HEK293 (cell line): ENCODE data around the gene PDE4D.

ENCODE experiments used
- CTCF ChIA-PET: fragments of 350-600 bp; formaldehyde crosslinking; extraction: SDS; loops from one replicate; lab custom pipeline; 2021; ENCODE audit warnings: antibody characterized with exemption; lab: Yijun Ruan, JAX
- POLR2A ChIA-PET: fragments of 300-600 bp; formaldehyde crosslinking; extraction: SDS; loops from one replicate; lab custom pipeline; 2020; ENCODE audit warnings: antibody characterized with exemption, inconsistent platforms; lab: Yijun Ruan, JAX
- H3K27ac ChIP-seq: fragments of 200-500 bp; sonication (Bioruptor generic); 2 replicates; pipeline ENCODE4 v1.5.1; 2014; ENCODE audit warnings: low read depth, low read length, control low read depth, inconsistent platforms; ENCODE audit errors: extremely low read depth
- H3K36me3 ChIP-seq, 2 experiments: fragments of 200-500 bp in 1 of 2; sonication (Bioruptor generic) in 1 of 2; 1 replicate in 1 of 2; 2 replicates in 1 of 2; pipeline ENCODE4 v1.5.1; 2014 to 2017; ENCODE audit warnings: inconsistent platforms in 2 of 2, low read length in 2 of 2; ENCODE audit not compliant: control insufficient read depth in 2 of 2, insufficient read depth in 1 of 2
- H3K4me1 ChIP-seq: fragments of 200-500 bp; sonication (Bioruptor generic); 2 replicates; pipeline ENCODE4 v1.5.1; 2014; ENCODE audit warnings: mild to moderate bottlenecking, low read length, inconsistent platforms; ENCODE audit not compliant: control insufficient read depth, insufficient read depth
- H3K4me3 ChIP-seq: 2 replicates; pipeline ENCODE4 v1.5.1; 2011; ENCODE audit warnings: low read depth, mild to moderate bottlenecking, control low read depth, low read length, moderate library complexity
- H3K9me3 ChIP-seq: fragments of 200-500 bp; sonication (Bioruptor generic); 2 replicates; pipeline ENCODE4 v1.5.1; 2014; ENCODE audit warnings: low read depth, low read length, inconsistent platforms; ENCODE audit not compliant: control insufficient read depth, insufficient read depth
- KLF7 ChIP-seq: fragments of 450-650 bp; formaldehyde crosslinking; IDR thresholded peaks from 2 replicates; pipeline ENCODE4 v1.5.1; 2016; ENCODE audit warnings: missing biosample characterization, missing genetic modification characterization, borderline replicate concordance
- KLF8 ChIP-seq: fragments of 450-650 bp; formaldehyde crosslinking; IDR thresholded peaks from 2 replicates; pipeline ENCODE4 v1.5.1; 2016; ENCODE audit warnings: missing biosample characterization, missing genetic modification characterization
- OVOL3 ChIP-seq: fragments of 450-650 bp; formaldehyde crosslinking; IDR thresholded peaks from 2 replicates; pipeline ENCODE4 v1.5.1; 2016; ENCODE audit warnings: missing biosample characterization, missing genetic modification characterization
- PRDM6 ChIP-seq: fragments of 450-650 bp; formaldehyde crosslinking; IDR thresholded peaks from 2 replicates; pipeline ENCODE4 v1.5.1; 2017; ENCODE audit warnings: missing biosample characterization, missing genetic modification characterization
- ZNF146 ChIP-seq: fragments of 450-650 bp; formaldehyde crosslinking; IDR thresholded peaks from 2 replicates; pipeline ENCODE4 v1.5.1; 2016; ENCODE audit warnings: missing biosample characterization, missing genetic modification characterization
- ZNF155 ChIP-seq: fragments of 450-650 bp; formaldehyde crosslinking; IDR thresholded peaks from 2 replicates; pipeline ENCODE4 v1.5.1; 2016; ENCODE audit warnings: missing biosample characterization, missing genetic modification characterization
- ZNF223 ChIP-seq: fragments of 450-650 bp; formaldehyde crosslinking; IDR thresholded peaks from 2 replicates; pipeline ENCODE4 v1.5.1; 2016; ENCODE audit warnings: missing biosample characterization, missing genetic modification characterization
- ZNF266 ChIP-seq: fragments of 450-650 bp; formaldehyde crosslinking; IDR thresholded peaks from 2 replicates; pipeline ENCODE4 v1.5.1; 2016; ENCODE audit warnings: missing biosample characterization, missing genetic modification characterization, low read depth
- ZNF311 ChIP-seq: fragments of 450-650 bp; formaldehyde crosslinking; IDR thresholded peaks from 2 replicates; pipeline ENCODE4 v1.5.1; 2017; ENCODE audit warnings: missing biosample characterization, missing genetic modification characterization, borderline replicate concordance
- ZNF518A ChIP-seq: fragments of 450-650 bp; formaldehyde crosslinking; conservative IDR thresholded peaks from 2 replicates; pipeline ENCODE4 v1.5.1; 2016; ENCODE audit warnings: low read depth, missing biosample characterization, missing genetic modification characterization
- ZNF544 ChIP-seq: fragments of 450-650 bp; formaldehyde crosslinking; IDR thresholded peaks from 2 replicates; pipeline ENCODE4 v1.5.0; 2017; ENCODE audit warnings: missing biosample characterization, missing genetic modification characterization
- ZNF626 ChIP-seq: fragments of 450-650 bp; sonication (Bioruptor Pico); formaldehyde crosslinking; IDR thresholded peaks from 2 replicates; pipeline ENCODE4 v1.5.1; 2018; ENCODE audit warnings: missing biosample characterization, missing genetic modification characterization, inconsistent platforms
- ZNF654 ChIP-seq: fragments of 450-650 bp; formaldehyde crosslinking; IDR thresholded peaks from 2 replicates; pipeline ENCODE4 v1.5.1; 2016; ENCODE audit warnings: low read depth, missing biosample characterization, missing genetic modification characterization
- ZNF704 ChIP-seq: fragments of 450-650 bp; formaldehyde crosslinking; IDR thresholded peaks from 2 replicates; pipeline ENCODE4 v1.5.1; 2016; ENCODE audit warnings: missing biosample characterization, missing genetic modification characterization

PDE4D gene

GRCh38 chr5:59770953-59771352, 122.6 kb downstream of the PDE4D start (continued):
- TF ChIP-seq ZNF518A (tag by site-specific recombination) (peak; percentile 71), ZNF266 (tag by site-specific recombination) (0 out of 2 replicates have a peak, but pooled peaks have one; percentile 29), ZNF626 (tag by site-specific recombination) (no peak), ZNF311 (tag by site-specific recombination) (no peak), ZNF654 (0 out of 2 replicates have a peak, but pooled peaks have one; percentile 5)
- TF ChIP-seq, all 188 proteins: peak for 9

- TF ChIP-seq ZNF544 (tag by site-specific recombination) (no peak), ZNF146 (no peak), ZNF223 (tag by site-specific recombination) (no peak), ZNF704 (tag by site-specific recombination) (no peak), KLF7 (tag by site-specific recombination) (no peak)
- no peak overlapping the region for H3K4me3 ChIP-seq
- POLR2A ChIA-PET: interaction anchor here (1.3 kb wide), 1 partner anchor 18 kb away, joined by 3 read pairs; no protein-coding TSS in a partner anchor
- H3K36me3 ChIP-seq: no peaks in the 10 kb centered on the region
- H3K4me1 ChIP-seq: peaks cover 21% of the 10 kb centered on the region
- no peak overlapping the region for H3K27ac ChIP-seq
- no peaks in the 10 kb centered on the region for H3K9me3 ChIP-seq
- CTCF ChIA-PET: interaction anchor here (0.7 to 1.7 kb wide), 2 partner anchors 29 to 96 kb away, joined by 3 to 5 read pairs; no protein-coding TSS in a partner anchor
Measured at GRCh38 chr5:59769832-59770231, 123.7 kb downstream of the PDE4D start.

- H3K36me3 ChIP-seq: no peaks in the 10 kb centered on the region
- H3K9me3 ChIP-seq: no peaks in the 10 kb centered on the region
- peak overlapping the region; percentile 45 for H3K4me3 ChIP-seq
- ChIA-PET POLR2A (interaction anchor here (0.5 to 1.3 kb wide), 3 partner anchors 10 to 23 kb away, joined by 3 read pairs; no protein-coding TSS in a partner anchor), CTCF (interaction anchor here (0.5 to 1.7 kb wide), 3 partner anchors 15 to 96 kb away, joined by 3 to 4 read pairs (median 3); no protein-coding TSS in a partner anchor)
- peak overlapping the region; percentile 84 for H3K27ac ChIP-seq
- TF ChIP-seq ZNF155 (tag by site-specific recombination): no peak
- no peak for TF ChIP-seq KLF8 (tag by site-specific recombination)
- TF ChIP-seq OVOL3 (tag by site-specific recombination): no peak
- peak; percentile 31 for TF ChIP-seq PRDM6 (tag by site-specific recombination)
- no peak for TF ChIP-seq KLF7 (tag by site-specific recombination)
- peaks cover 21% of the 10 kb centered on the region for H3K4me1 ChIP-seq
Measured at GRCh38 chr5:59769041-59769360, 124.5 kb downstream of the PDE4D start.
